Measurements from ENCODE around the gene PSME2.

PSME2 gene

DNA sequence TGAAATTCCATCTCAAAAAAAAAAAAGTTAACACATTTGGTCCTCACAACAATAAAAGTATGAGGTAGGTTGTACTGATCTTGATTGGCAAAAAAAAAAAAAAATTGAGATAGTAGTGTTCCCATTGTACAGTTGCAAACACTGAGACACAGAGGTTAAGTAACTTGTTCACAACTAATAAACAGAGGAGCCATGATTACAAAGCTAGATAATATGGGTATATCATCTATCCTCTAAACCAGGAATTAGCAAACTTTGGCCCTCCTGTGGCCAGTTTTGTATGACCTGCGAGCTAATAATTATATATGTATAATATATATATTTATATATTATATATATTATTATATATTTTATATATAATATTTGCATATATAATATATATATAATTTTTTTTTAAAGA lies 12.7 kb downstream of the PSME2 start:
- Histone ChIP-seq H3K4me3 (ENCODE audit: low read depth, low read length) (no peak overlapping the region), H3K23ac (ENCODE audit: low read length) (no peak overlapping the region), H3K4me1 (ENCODE audit: control insufficient read depth in 1 of 2, insufficient read depth in 2 of 2, low read length in 2 of 2) (peaks cover 6 to 10% of the 10 kb centered on the region in 2 experiments), H3K79me2 (ENCODE audit: control insufficient read depth, insufficient read depth, low read length, poor library complexity) (peaks cover 3% of the 10 kb centered on the region), H3K27me3 (ENCODE audit: insufficient read depth, low read length) (no peaks in the 10 kb centered on the region), H3K14ac (ENCODE audit: low read length) (no peak overlapping the region), H3K9me3 (ENCODE audit: insufficient read depth, low read depth, low read length) (no peaks in the 10 kb centered on the region), H4K91ac (ENCODE audit: low read depth, low read length) (no peak overlapping the region), H2AFZ (ENCODE audit: insufficient read depth, low read length, poor library complexity) (no peak overlapping the region), H3K4ac (ENCODE audit: low read depth, low read length) (no peak overlapping the region), H2BK5ac (ENCODE audit: low read depth, low read length, poor library complexity) (no peak overlapping the region), H2AK5ac (ENCODE audit: low read length) (no peak overlapping the region), H2BK12ac (ENCODE audit: low read length) (no peak overlapping the region), H4K8ac (ENCODE audit: low read depth, low read length) (no peak overlapping the region), H3K18ac (ENCODE audit: low read length) (no peak overlapping the region), H3K27ac (ENCODE audit: low read depth, low read length) (no peak overlapping the region), H3K36me3 (ENCODE audit: control insufficient read depth in 1 of 2, insufficient read depth in 2 of 2, low read length in 2 of 2) (peaks cover 9 to 10% of the 10 kb centered on the region in 2 experiments), H4K12ac (ENCODE audit: low read depth, low read length) (no peak overlapping the region), H3K79me1 (ENCODE audit: low read length) (peaks cover 5% of the 10 kb centered on the region), H2BK120ac (ENCODE audit: insufficient read depth, low read length, poor library complexity) (no peak overlapping the region), H3K4me2 (ENCODE audit: low read length) (no peak overlapping the region), H3K9ac (ENCODE audit: low read length) (no peak overlapping the region)
- no peak for DNase-seq
- WGBS (ENCODE audit: extremely low coverage, insufficient coverage, insufficient read length): no CpG with 5 or more reads among the region's 1 CpG

DNA sequence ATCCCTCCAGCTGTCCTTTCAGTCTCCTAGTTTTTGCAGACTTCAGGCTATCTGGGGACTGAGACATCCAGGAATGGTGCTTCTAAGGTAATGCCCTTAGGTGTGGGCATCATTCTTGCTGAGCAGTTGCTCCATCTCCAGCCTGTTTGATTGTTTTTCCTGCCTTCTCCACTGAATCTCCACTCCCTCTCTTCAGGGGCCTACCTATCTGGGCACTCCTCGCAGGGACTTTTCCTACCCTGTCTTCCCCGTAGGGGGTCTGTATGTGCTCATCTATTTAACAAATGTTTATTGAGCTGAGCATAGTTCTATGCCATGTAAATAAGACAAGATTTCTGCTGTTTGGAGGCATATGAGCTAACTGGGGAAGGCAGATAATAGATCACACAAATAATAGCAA lies 13.4 kb downstream of the PSME2 start:
- Histone ChIP-seq H2BK120ac (ENCODE audit: insufficient read depth, low read length, poor library complexity) (no peak overlapping the region), H3K23ac (ENCODE audit: low read length) (no peak overlapping the region), H4K12ac (ENCODE audit: low read depth, low read length) (no peak overlapping the region), H3K27me3 (ENCODE audit: insufficient read depth, low read length) (no peaks in the 10 kb centered on the region), H3K4me3 (ENCODE audit: low read depth, low read length) (no peak overlapping the region), H2BK5ac (ENCODE audit: low read depth, low read length, poor library complexity) (no peak overlapping the region), H3K27ac (ENCODE audit: low read depth, low read length) (no peak overlapping the region), H2AFZ (ENCODE audit: insufficient read depth, low read length, poor library complexity) (no peak overlapping the region), H3K4me2 (ENCODE audit: low read length) (no peak overlapping the region), H4K8ac (ENCODE audit: low read depth, low read length) (no peak overlapping the region), H3K9ac (ENCODE audit: low read length) (no peak overlapping the region), H2BK12ac (ENCODE audit: low read length) (no peak overlapping the region), H3K79me2 (ENCODE audit: control insufficient read depth, insufficient read depth, low read length, poor library complexity) (peaks cover 3% of the 10 kb centered on the region), H3K4ac (ENCODE audit: low read depth, low read length) (no peak overlapping the region), H3K14ac (ENCODE audit: low read length) (no peak overlapping the region), H3K9me3 (ENCODE audit: insufficient read depth, low read depth, low read length) (no peaks in the 10 kb centered on the region), H3K4me1 (ENCODE audit: control insufficient read depth in 1 of 2, insufficient read depth in 2 of 2, low read length in 2 of 2) (peaks cover 6 to 10% of the 10 kb centered on the region in 2 experiments), H3K36me3 (ENCODE audit: control insufficient read depth in 1 of 2, insufficient read depth in 2 of 2, low read length in 2 of 2) (peaks cover 2 to 5% of the 10 kb centered on the region in 2 experiments), H2AK5ac (ENCODE audit: low read length) (no peak overlapping the region), H4K91ac (ENCODE audit: low read depth, low read length) (no peak overlapping the region), H3K18ac (ENCODE audit: low read length) (no peak overlapping the region), H3K79me1 (ENCODE audit: low read length) (peaks cover 5% of the 10 kb centered on the region)
- no CpG with 5 or more reads among the region's 2 CpGs for WGBS (ENCODE audit: extremely low coverage, insufficient coverage, insufficient read length)
- DNase-seq: no peak

DNA sequence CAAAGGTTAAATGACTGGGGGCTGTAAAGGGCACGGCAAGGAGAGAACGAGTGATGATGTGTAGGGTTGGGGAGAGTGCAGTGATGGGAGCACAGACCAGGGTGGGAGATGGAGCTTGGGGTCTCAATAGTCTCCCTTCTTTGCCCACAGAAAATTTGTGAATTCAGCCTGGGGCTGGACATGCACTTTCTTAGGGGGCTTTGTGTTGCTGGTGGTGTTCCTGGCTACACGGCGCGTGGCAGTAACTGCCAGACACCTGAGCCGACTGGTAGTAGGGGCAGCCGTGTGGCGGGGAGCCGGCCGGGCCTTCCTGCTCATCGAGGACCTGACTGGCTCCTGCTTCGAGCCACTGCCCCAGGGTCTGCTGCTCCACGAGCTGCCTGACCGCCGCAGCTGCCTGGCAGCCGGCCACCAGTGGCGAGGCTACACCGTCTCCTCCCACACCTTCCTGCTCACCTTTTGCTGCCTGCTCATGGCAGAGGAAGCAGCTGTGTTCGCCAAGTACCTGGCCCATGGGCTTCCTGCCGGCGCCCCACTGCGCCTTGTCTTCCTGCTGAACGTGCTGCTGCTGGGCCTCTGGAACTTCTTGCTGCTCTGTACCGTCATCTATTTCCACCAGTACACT lies 14.2 kb downstream of the PSME2 start:
- Histone ChIP-seq H3K79me1 (ENCODE audit: low read length) (peaks cover 5% of the 10 kb centered on the region), H3K27me3 (ENCODE audit: insufficient read depth, low read length) (no peaks in the 10 kb centered on the region), H3K4me1 (ENCODE audit: control insufficient read depth in 1 of 2, insufficient read depth in 2 of 2, low read length in 2 of 2) (peaks cover 6 to 10% of the 10 kb centered on the region in 2 experiments), H2BK120ac (ENCODE audit: insufficient read depth, low read length, poor library complexity) (no peak overlapping the region), H2BK12ac (ENCODE audit: low read length) (no peak overlapping the region), H3K18ac (ENCODE audit: low read length) (no peak overlapping the region), H2BK5ac (ENCODE audit: low read depth, low read length, poor library complexity) (no peak overlapping the region), H3K14ac (ENCODE audit: low read length) (no peak overlapping the region), H4K91ac (ENCODE audit: low read depth, low read length) (no peak overlapping the region), H3K36me3 (ENCODE audit: control insufficient read depth in 1 of 2, insufficient read depth in 2 of 2, low read length in 2 of 2) (no peaks in the 10 kb centered on the region), H4K8ac (ENCODE audit: low read depth, low read length) (no peak overlapping the region), H4K12ac (ENCODE audit: low read depth, low read length) (no peak overlapping the region), H3K9ac (ENCODE audit: low read length) (no peak overlapping the region), H2AFZ (ENCODE audit: insufficient read depth, low read length, poor library complexity) (no peak overlapping the region), H3K4me2 (ENCODE audit: low read length) (no peak overlapping the region), H2AK5ac (ENCODE audit: low read length) (no peak overlapping the region), H3K27ac (ENCODE audit: low read depth, low read length) (no peak overlapping the region), H3K9me3 (ENCODE audit: insufficient read depth, low read depth, low read length) (no peaks in the 10 kb centered on the region), H3K23ac (ENCODE audit: low read length) (no peak overlapping the region), H3K4ac (ENCODE audit: low read depth, low read length) (no peak overlapping the region), H3K79me2 (ENCODE audit: control insufficient read depth, insufficient read depth, low read length, poor library complexity) (peaks cover 3% of the 10 kb centered on the region), H3K4me3 (ENCODE audit: low read depth, low read length) (no peak overlapping the region)
- WGBS (ENCODE audit: extremely low coverage, insufficient coverage, insufficient read length): no CpG with 5 or more reads among the region's 24 CpGs
- DNase-seq: no peak

GRCh38 chr14:24131549-24131966 lies 14.9 kb downstream of the PSME2 start:
- Histone ChIP-seq H2BK12ac (ENCODE audit: low read length) (no peak overlapping the region), H3K4me1 (ENCODE audit: control insufficient read depth in 1 of 2, insufficient read depth in 2 of 2, low read length in 2 of 2) (peaks cover 3 to 6% of the 10 kb centered on the region in 2 experiments), H4K8ac (ENCODE audit: low read depth, low read length) (no peak overlapping the region), H2BK5ac (ENCODE audit: low read depth, low read length, poor library complexity) (no peak overlapping the region), H2AK5ac (ENCODE audit: low read length) (no peak overlapping the region), H3K79me1 (ENCODE audit: low read length) (peaks cover 5% of the 10 kb centered on the region), H3K36me3 (ENCODE audit: control insufficient read depth in 1 of 2, insufficient read depth in 2 of 2, low read length in 2 of 2) (no peaks in the 10 kb centered on the region), H3K27ac (ENCODE audit: low read depth, low read length) (no peak overlapping the region), H3K18ac (ENCODE audit: low read length) (no peak overlapping the region), H4K12ac (ENCODE audit: low read depth, low read length) (no peak overlapping the region), H3K14ac (ENCODE audit: low read length) (no peak overlapping the region), H3K23ac (ENCODE audit: low read length) (no peak overlapping the region), H3K27me3 (ENCODE audit: insufficient read depth, low read length) (no peaks in the 10 kb centered on the region), H3K9me3 (ENCODE audit: insufficient read depth, low read depth, low read length) (no peaks in the 10 kb centered on the region), H2AFZ (ENCODE audit: insufficient read depth, low read length, poor library complexity) (no peak overlapping the region), H3K79me2 (ENCODE audit: control insufficient read depth, insufficient read depth, low read length, poor library complexity) (peaks cover 3% of the 10 kb centered on the region), H3K4ac (ENCODE audit: low read depth, low read length) (no peak overlapping the region), H3K9ac (ENCODE audit: low read length) (no peak overlapping the region), H2BK120ac (ENCODE audit: insufficient read depth, low read length, poor library complexity) (no peak overlapping the region), H4K91ac (ENCODE audit: low read depth, low read length) (no peak overlapping the region), H3K4me2 (ENCODE audit: low read length) (no peak overlapping the region), H3K4me3 (ENCODE audit: low read depth, low read length) (no peak overlapping the region)
- no CpG with 5 or more reads among the region's 15 CpGs for WGBS (ENCODE audit: extremely low coverage, insufficient coverage, insufficient read length)
- no peak for DNase-seq

All from trophoblast cell (in vitro differentiated cells and primary cell).